Loucy (cell line): ENCODE measurements around the gene ANK3.

Experiments
- H2AFZ ChIP-seq: fragments of 200-600 bp; sonication (generic); 2 replicates; pipeline ENCODE4 v1.6.0; 2016; ENCODE audit warnings: antibody characterized with exemption, mild to moderate bottlenecking, low read length, moderate library complexity
- H3F3A ChIP-seq: fragments of 200-600 bp; 2 replicates; pipeline ENCODE4 v1.6.0; 2016; ENCODE audit warnings: antibody characterized with exemption, low read depth, mild to moderate bottlenecking
- H3K27me3 ChIP-seq: fragments of 200-600 bp; sonication (generic); 2 replicates; pipeline ENCODE4 v1.6.1; 2014; ENCODE audit warnings: low read length, mild to moderate bottlenecking; ENCODE audit not compliant: insufficient read depth, poor library complexity, severe bottlenecking
- H3K36me3 ChIP-seq: fragments of 200-600 bp; sonication (generic); 2 replicates; pipeline ENCODE4 v1.6.1; 2016; ENCODE audit warnings: low read length; ENCODE audit not compliant: insufficient read depth
- H3K4me1 ChIP-seq: fragments of 200-600 bp; sonication (generic); 2 replicates; pipeline ENCODE4 v1.5.1; 2014; ENCODE audit warnings: low read length, mild to moderate bottlenecking; ENCODE audit not compliant: insufficient read depth, poor library complexity, severe bottlenecking
- H3K4me2 ChIP-seq: fragments of 200-600 bp; sonication (generic); 2 replicates; pipeline ENCODE4 v1.6.0; 2014; ENCODE audit warnings: antibody characterized with exemption, low read length, low read depth, mild to moderate bottlenecking; ENCODE audit not compliant: poor library complexity, severe bottlenecking
- H3K4me3 ChIP-seq: fragments of 200-600 bp; sonication (generic); 2 replicates; pipeline ENCODE4 v1.5.1; 2014; ENCODE audit warnings: low read length, mild to moderate bottlenecking, mixed read lengths; ENCODE audit not compliant: poor library complexity, severe bottlenecking
- H3K79me2 ChIP-seq: fragments of 200-600 bp; sonication (generic); 2 replicates; pipeline ENCODE4 v1.6.1; 2014; ENCODE audit warnings: low read length; ENCODE audit not compliant: insufficient read depth
- H3K9ac ChIP-seq: fragments of 200-600 bp; sonication (generic); 2 replicates; pipeline ENCODE4 v1.6.0; 2014; ENCODE audit warnings: mild to moderate bottlenecking, low read depth, low read length, moderate library complexity; ENCODE audit not compliant: poor library complexity, severe bottlenecking
- H3K9me2 ChIP-seq: fragments of 200-600 bp; sonication (generic); replicated peaks from 2 replicates; pipeline ENCODE4 v1.6.1; 2016; ENCODE audit warnings: low read depth, low read length, mixed read lengths
- H3K9me3 ChIP-seq: fragments of 200-600 bp; sonication (generic); 2 replicates; pipeline ENCODE4 v1.6.1; 2014; ENCODE audit warnings: mild to moderate bottlenecking, antibody characterized with exemption, low read length, low read depth; ENCODE audit not compliant: insufficient read depth
- H4K20me1 ChIP-seq: fragments of 200-600 bp; sonication (generic); 2 replicates; pipeline ENCODE4 v1.6.0; 2014; ENCODE audit warnings: antibody characterized with exemption, low read length, mild to moderate bottlenecking; ENCODE audit not compliant: insufficient read depth, poor library complexity, severe bottlenecking
- CTCF ChIP-seq: fragments of 200-600 bp; sonication (generic); conservative IDR thresholded peaks from 2 replicates; pipeline ENCODE4 v1.5.1; 2014; ENCODE audit warnings: mild to moderate bottlenecking, antibody characterized with exemption, low read length
- EZH2phosphoT487 ChIP-seq: fragments of 200-600 bp; IDR thresholded peaks from 2 replicates; pipeline ENCODE4 v1.6.1; 2018; ENCODE audit warnings: antibody characterized with exemption, mild to moderate bottlenecking, moderate library complexity, borderline replicate concordance

ANK3 gene

GRCh38 chr10:60188548-60188947 is 201.1 kb downstream of the ANK3 start:
- Histone ChIP-seq H3K36me3 (no peaks in the 10 kb centered on the region), H3K27me3 (no peaks in the 10 kb centered on the region), H3K9me3 (no peaks in the 10 kb centered on the region), H3K9ac (no peak overlapping the region), H3K9me2 (no peaks in the 10 kb centered on the region), H3K79me2 (no peaks in the 10 kb centered on the region), H2AFZ (no peak overlapping the region), H3K4me1 (no peaks in the 10 kb centered on the region), H4K20me1 (no peaks in the 10 kb centered on the region), H3K4me2 (no peak overlapping the region), H3K4me3 (no peak overlapping the region), H3F3A (no peaks in the 10 kb centered on the region)
- TF ChIP-seq EZH2phosphoT487 (no peak), CTCF (no peak)

- Histone ChIP-seq H3K4me1 (no peaks in the 10 kb centered on the region), H3K36me3 (no peaks in the 10 kb centered on the region), H3K27me3 (no peaks in the 10 kb centered on the region), H3K4me2 (no peak overlapping the region), H4K20me1 (no peaks in the 10 kb centered on the region), H3F3A (no peaks in the 10 kb centered on the region), H3K4me3 (no peak overlapping the region), H3K79me2 (no peaks in the 10 kb centered on the region), H3K9me2 (no peaks in the 10 kb centered on the region), H2AFZ (no peak overlapping the region), H3K9me3 (no peaks in the 10 kb centered on the region), H3K9ac (no peak overlapping the region)
- no peak for TF ChIP-seq CTCF
- no peak for TF ChIP-seq EZH2phosphoT487
Observed at GRCh38 chr10:60187691-60188090, 202.0 kb downstream of the ANK3 start.

- TF ChIP-seq CTCF, result no peak
- no peak for TF ChIP-seq EZH2phosphoT487
- H4K20me1 ChIP-seq, result no peaks in the 10 kb centered on the region
- H3K27me3 ChIP-seq, result no peaks in the 10 kb centered on the region
- no peak overlapping the region for H3K4me2 ChIP-seq
- no peak overlapping the region for H2AFZ ChIP-seq
- no peaks in the 10 kb centered on the region for H3K4me1 ChIP-seq
- no peaks in the 10 kb centered on the region for H3K9me3 ChIP-seq
- no peak overlapping the region for H3K4me3 ChIP-seq
- no peaks in the 10 kb centered on the region for H3K9me2 ChIP-seq
- H3K79me2 ChIP-seq, result no peaks in the 10 kb centered on the region
- no peaks in the 10 kb centered on the region for H3K36me3 ChIP-seq
- no peak overlapping the region for H3K9ac ChIP-seq
- H3F3A ChIP-seq, result no peaks in the 10 kb centered on the region
Observed at GRCh38 chr10:60186315-60187071, 203.2 kb downstream of the ANK3 start.
